ENCODE results near the gene COX14. TPM values are rescaled to one million over a fixed set of nuclear protein-coding genes. Genes with fewer than 3 reads are reported as not detected.
A peak's percentile ranks its signal among the peaks of the same experiment; 100 is the strongest.

COX14 gene
- total RNA-seq, 4 donors from 2014 or later = 32.1 to 68.7 (median 53.5) TPM

- WGBS, 2 donors = 68 to 69% methylated on average over 3 to 7 of the region's 10 CpGs
- Histone ChIP-seq H3K9me3 (no peaks in the 10 kb centered on the region), H3K27me3 (peaks cover 0 to 6% (median 0%) of the 10 kb centered on the region in 4 donors), H3K4me1 (peaks cover 0 to 18% (median 7%) of the 10 kb centered on the region in 3 donors), H3K4me3 (no peak overlapping the region), H3K27ac (no peak overlapping the region), H3K36me3 (no peaks in the 10 kb centered on the region)
- DNase-seq = no peak
- no peak for TF ChIP-seq POLR2A (IDR thresholded peaks at IDR 0.05)
- TF ChIP-seq, protein P1, sequence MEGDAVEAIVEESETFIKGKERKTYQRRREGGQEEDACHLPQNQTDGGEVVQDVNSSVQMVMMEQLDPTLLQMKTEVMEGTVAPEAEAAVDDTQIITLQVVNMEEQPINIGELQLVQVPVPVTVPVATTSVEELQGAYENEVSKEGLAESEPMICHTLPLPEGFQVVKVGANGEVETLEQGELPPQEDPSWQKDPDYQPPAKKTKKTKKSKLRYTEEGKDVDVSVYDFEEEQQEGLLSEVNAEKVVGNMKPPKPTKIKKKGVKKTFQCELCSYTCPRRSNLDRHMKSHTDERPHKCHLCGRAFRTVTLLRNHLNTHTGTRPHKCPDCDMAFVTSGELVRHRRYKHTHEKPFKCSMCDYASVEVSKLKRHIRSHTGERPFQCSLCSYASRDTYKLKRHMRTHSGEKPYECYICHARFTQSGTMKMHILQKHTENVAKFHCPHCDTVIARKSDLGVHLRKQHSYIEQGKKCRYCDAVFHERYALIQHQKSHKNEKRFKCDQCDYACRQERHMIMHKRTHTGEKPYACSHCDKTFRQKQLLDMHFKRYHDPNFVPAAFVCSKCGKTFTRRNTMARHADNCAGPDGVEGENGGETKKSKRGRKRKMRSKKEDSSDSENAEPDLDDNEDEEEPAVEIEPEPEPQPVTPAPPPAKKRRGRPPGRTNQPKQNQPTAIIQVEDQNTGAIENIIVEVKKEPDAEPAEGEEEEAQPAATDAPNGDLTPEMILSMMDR (IDR thresholded peaks at IDR 0.05) = no peak
- intact Hi-C loops (cut with DNase I) = no loop called here
Measured at GRCh38 chr12:50073712-50074111, 38.3 kb upstream of the COX14 start.

DNA sequence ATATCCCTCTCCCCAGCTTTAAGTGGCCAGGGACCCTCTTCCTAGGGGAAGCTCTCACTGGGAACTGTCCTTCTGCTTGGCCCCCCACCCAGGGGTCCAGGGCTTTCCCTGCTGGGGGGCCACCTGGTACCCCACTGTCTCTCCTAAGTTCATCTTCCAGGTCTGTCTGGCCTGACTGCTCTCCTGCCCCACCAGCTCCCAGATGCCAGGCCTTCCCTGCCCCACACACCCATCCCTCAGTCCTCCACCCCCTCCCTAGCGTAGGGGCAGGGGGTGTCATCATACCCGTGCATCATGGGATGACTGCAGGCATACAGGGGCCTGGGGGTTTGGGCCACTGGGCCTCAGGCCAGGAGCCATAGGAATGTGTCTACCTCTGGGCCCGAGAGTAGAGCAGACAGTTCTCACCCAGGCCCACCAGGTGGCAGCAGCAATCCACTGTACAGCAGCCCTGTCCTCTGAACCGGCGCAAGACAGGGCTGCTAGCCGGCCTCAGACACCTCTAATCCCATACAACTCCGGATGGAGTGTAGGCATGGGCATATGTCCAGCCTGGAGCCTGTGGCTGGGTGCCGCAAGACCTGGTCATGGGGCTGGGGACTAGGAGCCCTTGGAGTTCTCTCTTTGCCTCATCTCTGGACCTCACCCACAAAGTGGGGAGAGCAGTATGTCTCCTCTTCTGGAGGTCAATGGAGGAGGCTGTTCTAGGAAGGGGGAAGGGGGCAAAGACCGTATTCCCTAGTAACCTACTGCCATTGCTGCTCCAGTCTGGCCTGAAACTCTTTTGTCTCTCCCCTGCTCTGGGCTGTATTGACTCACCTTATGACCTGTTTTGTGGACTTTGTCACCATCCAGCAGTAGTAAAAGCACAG is 36.9 kb upstream of the COX14 start:
- Histone ChIP-seq H3K27ac (no peak overlapping the region), H3K4me3 (no peak overlapping the region), H3K27me3 (peaks cover 0 to 6% (median 0%) of the 10 kb centered on the region in 4 donors), H3K36me3 (no peaks in the 10 kb centered on the region), H3K4me1 (peaks cover 0 to 14% (median 5%) of the 10 kb centered on the region in 3 donors), H3K9me3 (no peaks in the 10 kb centered on the region)
- WGBS, 2 donors = 0% methylated on average over 1 of the region's 9 CpGs; no CpG with 5 or more reads in 1 of the 2 donors
- DNase-seq = no peak
- no peak for TF ChIP-seq POLR2A (IDR thresholded peaks at IDR 0.05)
- TF ChIP-seq, protein P1 (IDR thresholded peaks at IDR 0.05) = peak; percentile 88 to 94 (median 94)
- intact Hi-C loops (cut with DNase I) = no loop called here

- H3K36me3 ChIP-seq = no peaks in the 10 kb centered on the region
- H3K4me1 ChIP-seq = peaks cover 0 to 9% (median 3%) of the 10 kb centered on the region in 3 donors
- no peak for TF ChIP-seq POLR2A (IDR thresholded peaks at IDR 0.05)
- TF ChIP-seq, protein P1 (IDR thresholded peaks at IDR 0.05) = no peak
- no peak for DNase-seq
- 83 to 88% methylated on average over 1 of the region's 1 CpG for WGBS, 2 donors
- H3K9me3 ChIP-seq = no peaks in the 10 kb centered on the region
- H3K27me3 ChIP-seq = peaks cover 0 to 6% (median 0%) of the 10 kb centered on the region in 4 donors
- no peak overlapping the region for H3K4me3 ChIP-seq
- H3K27ac ChIP-seq = no peak overlapping the region
- intact Hi-C loops (cut with DNase I) = no loop called here
Measured at GRCh38 chr12:50075808-50076170, 36.2 kb upstream of the COX14 start.

DNA sequence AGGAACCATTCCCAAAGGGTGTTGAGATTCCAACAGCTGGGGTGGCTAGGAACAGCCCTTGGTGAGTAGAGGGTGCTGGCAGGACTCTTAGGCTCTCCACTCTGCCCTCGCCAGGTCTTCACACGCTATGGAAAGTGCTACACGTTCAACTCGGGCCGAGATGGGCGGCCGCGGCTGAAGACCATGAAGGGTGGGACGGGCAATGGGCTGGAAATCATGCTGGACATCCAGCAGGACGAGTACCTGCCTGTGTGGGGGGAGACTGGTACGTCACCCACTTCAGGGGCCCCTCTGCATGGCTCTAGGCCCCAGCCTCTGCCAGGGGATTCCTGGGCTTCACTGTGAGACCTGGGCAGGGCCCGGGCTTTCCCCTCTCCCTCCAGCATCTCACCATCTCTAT is 34.9 kb upstream of the COX14 start:
- H3K36me3 ChIP-seq = no peaks in the 10 kb centered on the region
- no peak overlapping the region for H3K27ac ChIP-seq
- no peak for DNase-seq
- whole genome bisulfite sequencing, 2 donors = 85 to 86% methylated on average over 9 to 11 of the region's 12 CpGs
- TF ChIP-seq, protein P1 (IDR thresholded peaks at IDR 0.05) = no peak
- TF ChIP-seq POLR2A (IDR thresholded peaks at IDR 0.05) = no peak
- H3K27me3 ChIP-seq = peaks cover 0 to 6% (median 0%) of the 10 kb centered on the region in 4 donors
- peaks cover 0 to 14% (median 3%) of the 10 kb centered on the region in 3 donors for H3K4me1 ChIP-seq
- no peak overlapping the region for H3K4me3 ChIP-seq
- intact Hi-C loops (cut with DNase I) = no loop called here
- no peaks in the 10 kb centered on the region for H3K9me3 ChIP-seq

GRCh38 chr12:50078281-50078680 is 33.8 kb upstream of the COX14 start:
- Histone ChIP-seq H3K27ac (no peak overlapping the region), H3K4me1 (peaks cover 0 to 14% (median 3%) of the 10 kb centered on the region in 3 donors), H3K36me3 (no peaks in the 10 kb centered on the region), H3K9me3 (no peaks in the 10 kb centered on the region), H3K27me3 (peaks cover 0 to 6% (median 0%) of the 10 kb centered on the region in 4 donors), H3K4me3 (no peak overlapping the region)
- no peak for DNase-seq
- intact Hi-C loops (cut with DNase I) = no loop called here
- 92 to 100% methylated on average over 3 to 9 of the region's 10 CpGs for WGBS, 2 donors
- no peak for TF ChIP-seq POLR2A (IDR thresholded peaks at IDR 0.05)
- TF ChIP-seq, protein P1 (IDR thresholded peaks at IDR 0.05) = no peak
